T-helper 9 cell (primary cell): ENCODE data around the gene CHRNB1.

Source experiments
- DNase-seq: peaks from one replicate; pipeline ENCODE4 v3.0.0-alpha.2; 2020

Gene CHRNB1

GRCh38 chr17:7486181-7486580, 41.3 kb downstream of the CHRNB1 start:
- DNase-seq: no peak

GRCh38 chr17:7490144-7490543, 45.3 kb downstream of the CHRNB1 start:
- no peak for DNase-seq

- no peak for DNase-seq
These were observed 46.7 kb downstream of the CHRNB1 start for GRCh38 chr17:7491583-7491982.

GRCh38 chr17:7493941-7494340, 49.1 kb downstream of the CHRNB1 start:
- DNase-seq: no peak

GRCh38 chr17:7495906-7496434, 51.1 kb downstream of the CHRNB1 start:
- DNase-seq: no peak

- DNase-seq: no peak
These were observed 51.8 kb downstream of the CHRNB1 start for GRCh38 chr17:7496470-7497183.

- DNase-seq: no peak
These were observed 52.4 kb downstream of the CHRNB1 start for GRCh38 chr17:7497228-7497627.

GRCh38 chr17:7497636-7498035, 52.8 kb downstream of the CHRNB1 start:
- no peak for DNase-seq

- no peak for DNase-seq
These were observed 54.3 kb downstream of the CHRNB1 start for GRCh38 chr17:7499161-7499560.

- no peak for DNase-seq
These were observed 56.9 kb downstream of the CHRNB1 start for GRCh38 chr17:7501729-7502128.

- DNase-seq: no peak
These were observed 57.4 kb downstream of the CHRNB1 start for GRCh38 chr17:7502171-7502847.

- no peak for DNase-seq
These were observed 58.1 kb downstream of the CHRNB1 start for GRCh38 chr17:7502987-7503386.

GRCh38 chr17:7503521-7503920, 58.7 kb downstream of the CHRNB1 start:
- DNase-seq: no peak
